ENCODE results near the gene VIL1.

The VIL1 gene

DNA sequence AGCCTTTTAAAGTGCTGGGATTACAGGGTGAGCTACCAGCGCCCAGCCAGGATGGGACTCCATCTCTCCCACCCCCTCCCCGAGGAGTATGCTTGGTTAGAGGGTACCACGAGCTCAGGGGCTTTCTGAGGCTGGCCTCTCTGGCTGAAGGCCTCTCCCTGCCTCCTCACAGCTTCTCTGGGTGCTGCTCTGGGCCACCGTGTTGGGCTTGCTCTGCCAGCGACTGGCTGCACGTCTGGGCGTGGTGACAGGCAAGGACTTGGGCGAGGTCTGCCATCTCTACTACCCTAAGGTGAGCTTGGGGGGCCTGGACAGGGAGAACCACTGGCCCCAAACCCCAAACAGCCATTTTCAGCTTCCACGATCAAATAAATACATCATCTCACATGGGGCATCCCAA, 33.9 kb upstream of the VIL1 start:
- Histone ChIP-seq H3K27ac (ENCODE audit: low read depth, low read length) (no peak overlapping the region), H3K9ac (ENCODE audit: low read length) (no peak overlapping the region), H3K79me2 (ENCODE audit: insufficient read depth, low read length) (no peaks in the 10 kb centered on the region)

DNA sequence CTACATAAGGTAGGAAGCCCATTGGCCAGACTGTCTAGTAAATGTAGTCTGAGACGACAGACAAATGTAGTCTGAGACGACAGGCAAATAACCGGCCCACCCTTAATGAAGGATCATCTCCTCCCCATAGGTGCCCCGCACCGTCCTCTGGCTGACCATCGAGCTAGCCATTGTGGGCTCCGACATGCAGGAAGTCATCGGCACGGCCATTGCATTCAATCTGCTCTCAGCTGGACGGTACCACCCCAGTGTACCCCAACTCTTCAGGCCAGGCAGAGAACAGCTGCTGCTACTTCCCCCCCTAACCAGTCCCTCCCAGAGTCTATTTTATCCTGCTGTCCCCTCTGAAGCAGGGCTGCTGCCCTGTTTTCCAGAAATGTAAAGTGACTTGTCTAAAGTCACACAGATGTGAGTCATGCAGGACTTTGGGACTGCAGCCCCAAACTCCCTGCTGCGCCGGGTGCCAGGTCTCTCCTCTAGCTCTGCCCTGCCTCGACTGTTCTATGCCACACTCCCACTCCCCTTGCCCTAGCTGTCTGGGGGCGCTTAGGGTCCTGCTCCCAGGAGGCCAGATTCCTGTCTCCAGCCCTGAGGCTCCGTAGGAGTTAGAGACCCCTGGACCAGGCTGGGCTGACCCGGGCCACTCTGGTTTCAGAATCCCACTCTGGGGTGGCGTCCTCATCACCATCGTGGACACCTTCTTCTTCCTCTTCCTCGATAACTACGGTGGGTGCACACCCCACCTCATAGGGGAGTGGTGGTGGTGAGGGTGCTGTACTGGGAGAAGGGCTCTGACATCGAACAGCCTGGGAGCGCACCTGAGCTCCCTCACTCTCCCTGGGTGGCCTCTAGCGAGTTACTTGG, 32.2 kb upstream of the VIL1 start:
- Histone ChIP-seq H3K9ac (ENCODE audit: low read length) (no peak overlapping the region), H2AFZ (ENCODE audit: low read depth, low read length, severe bottlenecking) (no peak overlapping the region), H3K9me3 (ENCODE audit: insufficient read depth, low read length) (no peaks in the 10 kb centered on the region), H3K79me2 (ENCODE audit: insufficient read depth, low read length) (no peaks in the 10 kb centered on the region), H3K27me3 (ENCODE audit: low read length) (no peaks in the 10 kb centered on the region), H3K36me3 (ENCODE audit: low read length) (no peaks in the 10 kb centered on the region), H3K27ac (ENCODE audit: low read depth, low read length) (no peak overlapping the region), H3K4me2 (ENCODE audit: low read depth, low read length, poor library complexity, severe bottlenecking) (no peak overlapping the region), H3K4me3 (ENCODE audit: insufficient read depth, low read length, poor library complexity, severe bottlenecking) (no peak overlapping the region), H3K9me2 (replicated peaks; ENCODE audit: insufficient read depth, low read length) (no peaks in the 10 kb centered on the region), H4K20me1 (ENCODE audit: low read depth, low read length) (no peaks in the 10 kb centered on the region), H3F3A (ENCODE audit: insufficient read depth) (no peaks in the 10 kb centered on the region)
- no peak for TF ChIP-seq EZH2phosphoT487 (conservative IDR thresholded peaks at IDR 0.05; ENCODE audit: low read length)
- TF ChIP-seq, protein P1, sequence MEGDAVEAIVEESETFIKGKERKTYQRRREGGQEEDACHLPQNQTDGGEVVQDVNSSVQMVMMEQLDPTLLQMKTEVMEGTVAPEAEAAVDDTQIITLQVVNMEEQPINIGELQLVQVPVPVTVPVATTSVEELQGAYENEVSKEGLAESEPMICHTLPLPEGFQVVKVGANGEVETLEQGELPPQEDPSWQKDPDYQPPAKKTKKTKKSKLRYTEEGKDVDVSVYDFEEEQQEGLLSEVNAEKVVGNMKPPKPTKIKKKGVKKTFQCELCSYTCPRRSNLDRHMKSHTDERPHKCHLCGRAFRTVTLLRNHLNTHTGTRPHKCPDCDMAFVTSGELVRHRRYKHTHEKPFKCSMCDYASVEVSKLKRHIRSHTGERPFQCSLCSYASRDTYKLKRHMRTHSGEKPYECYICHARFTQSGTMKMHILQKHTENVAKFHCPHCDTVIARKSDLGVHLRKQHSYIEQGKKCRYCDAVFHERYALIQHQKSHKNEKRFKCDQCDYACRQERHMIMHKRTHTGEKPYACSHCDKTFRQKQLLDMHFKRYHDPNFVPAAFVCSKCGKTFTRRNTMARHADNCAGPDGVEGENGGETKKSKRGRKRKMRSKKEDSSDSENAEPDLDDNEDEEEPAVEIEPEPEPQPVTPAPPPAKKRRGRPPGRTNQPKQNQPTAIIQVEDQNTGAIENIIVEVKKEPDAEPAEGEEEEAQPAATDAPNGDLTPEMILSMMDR (IDR thresholded peaks at IDR 0.05; ENCODE audit: insufficient read depth, low read length, poor library complexity, severe bottlenecking), result no peak

More for the DNA sequence above, 33.9 kb upstream of the VIL1 start:
- Histone ChIP-seq H3K4me3 (ENCODE audit: insufficient read depth, low read length, poor library complexity, severe bottlenecking) (no peak overlapping the region), H3K9me2 (replicated peaks; ENCODE audit: insufficient read depth, low read length) (no peaks in the 10 kb centered on the region), H3K4me2 (ENCODE audit: low read depth, low read length, poor library complexity, severe bottlenecking) (no peak overlapping the region), H2AFZ (ENCODE audit: low read depth, low read length, severe bottlenecking) (no peak overlapping the region), H4K20me1 (ENCODE audit: low read depth, low read length) (no peaks in the 10 kb centered on the region), H3F3A (ENCODE audit: insufficient read depth) (no peaks in the 10 kb centered on the region), H3K36me3 (ENCODE audit: low read length) (no peaks in the 10 kb centered on the region), H3K9me3 (ENCODE audit: insufficient read depth, low read length) (no peaks in the 10 kb centered on the region), H3K27me3 (ENCODE audit: low read length) (no peaks in the 10 kb centered on the region)
- TF ChIP-seq EZH2phosphoT487 (conservative IDR thresholded peaks at IDR 0.05; ENCODE audit: low read length), result no peak
- TF ChIP-seq, protein P1 (IDR thresholded peaks at IDR 0.05; ENCODE audit: insufficient read depth, low read length, poor library complexity, severe bottlenecking), result no peak

DNA sequence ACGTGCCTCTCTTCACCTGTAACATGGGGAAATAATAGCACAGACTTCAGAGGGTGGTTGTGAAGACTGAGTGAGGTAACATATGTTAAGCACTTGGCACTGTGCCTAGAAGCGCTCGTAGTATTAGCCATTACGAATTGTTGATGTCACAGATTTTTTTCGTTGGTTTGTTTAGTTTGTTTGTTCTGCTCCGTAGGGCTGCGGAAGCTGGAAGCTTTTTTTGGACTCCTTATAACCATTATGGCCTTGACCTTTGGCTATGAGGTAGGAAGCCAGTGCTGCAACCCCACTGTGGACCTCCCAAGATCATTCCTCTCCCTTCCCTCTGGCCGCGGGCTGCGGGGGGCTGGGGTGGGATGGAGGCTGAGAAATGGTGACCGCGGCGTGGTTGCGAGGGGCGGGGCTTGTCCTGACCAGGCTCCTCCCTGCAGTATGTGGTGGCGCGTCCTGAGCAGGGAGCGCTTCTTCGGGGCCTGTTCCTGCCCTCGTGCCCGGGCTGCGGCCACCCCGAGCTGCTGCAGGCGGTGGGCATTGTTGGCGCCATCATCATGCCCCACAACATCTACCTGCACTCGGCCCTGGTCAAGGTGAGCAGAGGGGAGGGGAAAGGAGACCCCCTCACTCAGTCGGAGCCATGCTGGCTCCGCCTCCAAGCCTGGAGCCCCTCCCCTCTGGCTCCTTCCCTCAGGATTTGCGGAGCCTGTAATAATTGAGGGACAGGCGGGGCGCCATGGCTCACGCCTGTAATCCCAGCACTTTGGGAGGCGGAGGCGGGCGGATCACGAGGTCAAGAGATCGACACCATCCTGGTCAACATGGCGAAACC, 31.3 kb upstream of the VIL1 start:
- Histone ChIP-seq H3K27me3 (ENCODE audit: low read length) (no peaks in the 10 kb centered on the region), H3K79me2 (ENCODE audit: insufficient read depth, low read length) (no peaks in the 10 kb centered on the region), H3K4me3 (ENCODE audit: insufficient read depth, low read length, poor library complexity, severe bottlenecking) (no peak overlapping the region), H4K20me1 (ENCODE audit: low read depth, low read length) (no peaks in the 10 kb centered on the region), H3K9me2 (replicated peaks; ENCODE audit: insufficient read depth, low read length) (no peaks in the 10 kb centered on the region), H3F3A (ENCODE audit: insufficient read depth) (no peaks in the 10 kb centered on the region), H2AFZ (ENCODE audit: low read depth, low read length, severe bottlenecking) (no peak overlapping the region), H3K27ac (ENCODE audit: low read depth, low read length) (no peak overlapping the region), H3K9me3 (ENCODE audit: insufficient read depth, low read length) (no peaks in the 10 kb centered on the region), H3K9ac (ENCODE audit: low read length) (no peak overlapping the region), H3K36me3 (ENCODE audit: low read length) (no peaks in the 10 kb centered on the region), H3K4me2 (ENCODE audit: low read depth, low read length, poor library complexity, severe bottlenecking) (no peak overlapping the region)
- TF ChIP-seq EZH2phosphoT487 (conservative IDR thresholded peaks at IDR 0.05; ENCODE audit: low read length), result no peak
- TF ChIP-seq, protein P1 (IDR thresholded peaks at IDR 0.05; ENCODE audit: insufficient read depth, low read length, poor library complexity, severe bottlenecking), result no peak

Data from SU-DHL-6 (cell line).